Bronchial epithelial cell (primary cell): ENCODE results near the gene KIAA0232. TPM values are rescaled to one million over a fixed set of nuclear protein-coding genes. Genes with fewer than 3 reads are reported as not detected.

Experiments used
- DNase-seq: peaks from one replicate; pipeline ENCODE4 v3.0.0-alpha.2; 2010; ENCODE audit warnings: low read depth
- FAIRE-seq: peaks from 2 replicates; lab custom pipeline; 2011; peaks lifted over from hg19 to GRCh38; lab: Jason Lieb, UNC
- H3K27me3 ChIP-seq: 2 replicates; pipeline ENCODE4 v1.5.1; 2011; ENCODE audit warnings: low read length; ENCODE audit not compliant: control insufficient read depth, insufficient read depth
- H3K36me3 ChIP-seq: 2 replicates; pipeline ENCODE4 v1.5.1; 2011; ENCODE audit warnings: low read length; ENCODE audit not compliant: control insufficient read depth, insufficient read depth
- H3K4me3 ChIP-seq: 2 replicates; pipeline ENCODE4 v1.5.1; 2011; ENCODE audit warnings: mild to moderate bottlenecking, low read depth, low read length, control low read depth
- total RNA-seq: library from RNA; depleted of rRNA; stranded (reverse); fragments of >200 nt; gene quantifications from 2 replicates; pipeline ENCODE4 v1.2.1, GENCODE V29; 2014
- TF ChIP-seq, protein P1 (sequence below): IDR thresholded peaks from 2 replicates; pipeline ENCODE4 v1.5.1; 2011; ENCODE audit warnings: mild to moderate bottlenecking, moderate library complexity, low read length, control low read depth, inconsistent platforms; ENCODE audit not compliant: insufficient read depth, severe bottlenecking

Gene KIAA0232
- total RNA-seq, 1 donor from 2014 or later: 20.5 TPM

DNA sequence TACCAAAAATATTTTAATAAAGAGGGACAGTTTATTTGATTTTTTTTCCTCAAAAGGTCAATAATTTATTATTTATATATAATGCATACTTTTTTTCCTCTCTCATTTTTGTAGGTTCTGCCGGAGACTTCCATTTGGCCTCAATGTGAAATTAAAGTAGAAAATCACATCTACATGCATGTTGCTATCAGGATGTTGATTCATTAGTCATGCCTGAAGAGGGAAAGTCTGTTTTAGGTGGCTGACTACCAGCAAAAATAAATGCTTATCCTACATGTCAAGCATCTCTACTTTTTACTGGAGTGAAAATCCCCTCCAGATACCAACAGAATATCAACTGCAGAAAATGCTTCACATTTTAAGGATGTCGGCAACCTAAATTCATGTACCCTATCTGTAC, 41.5 kb downstream of the KIAA0232 start:
- no peak for DNase-seq
- TF ChIP-seq, protein P1, sequence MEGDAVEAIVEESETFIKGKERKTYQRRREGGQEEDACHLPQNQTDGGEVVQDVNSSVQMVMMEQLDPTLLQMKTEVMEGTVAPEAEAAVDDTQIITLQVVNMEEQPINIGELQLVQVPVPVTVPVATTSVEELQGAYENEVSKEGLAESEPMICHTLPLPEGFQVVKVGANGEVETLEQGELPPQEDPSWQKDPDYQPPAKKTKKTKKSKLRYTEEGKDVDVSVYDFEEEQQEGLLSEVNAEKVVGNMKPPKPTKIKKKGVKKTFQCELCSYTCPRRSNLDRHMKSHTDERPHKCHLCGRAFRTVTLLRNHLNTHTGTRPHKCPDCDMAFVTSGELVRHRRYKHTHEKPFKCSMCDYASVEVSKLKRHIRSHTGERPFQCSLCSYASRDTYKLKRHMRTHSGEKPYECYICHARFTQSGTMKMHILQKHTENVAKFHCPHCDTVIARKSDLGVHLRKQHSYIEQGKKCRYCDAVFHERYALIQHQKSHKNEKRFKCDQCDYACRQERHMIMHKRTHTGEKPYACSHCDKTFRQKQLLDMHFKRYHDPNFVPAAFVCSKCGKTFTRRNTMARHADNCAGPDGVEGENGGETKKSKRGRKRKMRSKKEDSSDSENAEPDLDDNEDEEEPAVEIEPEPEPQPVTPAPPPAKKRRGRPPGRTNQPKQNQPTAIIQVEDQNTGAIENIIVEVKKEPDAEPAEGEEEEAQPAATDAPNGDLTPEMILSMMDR: no peak
- Histone ChIP-seq H3K27me3 (no peaks in the 10 kb centered on the region), H3K4me3 (no peak overlapping the region), H3K36me3 (peaks cover 5% of the 10 kb centered on the region)
- FAIRE-seq: no peak

DNA sequence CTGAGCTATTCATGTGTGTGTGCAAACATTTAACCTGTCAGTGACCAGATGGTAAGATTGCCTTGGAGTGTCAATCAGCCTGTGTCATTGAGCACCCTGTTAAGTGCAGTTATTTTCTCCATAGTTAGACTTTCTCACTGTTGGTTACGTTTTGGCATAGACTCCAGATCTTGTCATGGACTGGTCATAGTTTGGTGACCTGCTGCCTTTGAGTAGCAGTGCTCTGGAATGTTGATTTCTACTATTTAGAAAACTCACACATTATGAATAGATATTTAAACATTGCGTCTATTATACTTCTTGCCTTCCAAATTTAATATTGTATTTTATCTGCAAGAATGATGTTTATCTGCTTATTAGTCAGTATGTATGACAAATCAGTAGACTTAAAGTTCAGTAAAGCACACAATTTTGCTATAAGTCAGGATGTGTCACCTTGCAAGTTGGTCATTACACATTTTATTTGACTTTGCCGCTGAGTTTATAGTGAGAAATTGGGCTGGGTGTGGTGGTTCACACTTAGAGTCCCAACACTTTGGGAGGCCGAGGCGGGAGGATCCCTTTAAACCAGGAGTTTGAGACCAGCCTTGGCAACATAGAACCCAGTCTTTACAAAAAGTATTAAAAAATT, 42.4 kb downstream of the KIAA0232 start:
- Histone ChIP-seq H3K4me3 (no peak overlapping the region), H3K36me3 (peaks cover 5% of the 10 kb centered on the region), H3K27me3 (no peaks in the 10 kb centered on the region)
- no peak for DNase-seq
- FAIRE-seq: no peak
- TF ChIP-seq, protein P1: no peak

DNA sequence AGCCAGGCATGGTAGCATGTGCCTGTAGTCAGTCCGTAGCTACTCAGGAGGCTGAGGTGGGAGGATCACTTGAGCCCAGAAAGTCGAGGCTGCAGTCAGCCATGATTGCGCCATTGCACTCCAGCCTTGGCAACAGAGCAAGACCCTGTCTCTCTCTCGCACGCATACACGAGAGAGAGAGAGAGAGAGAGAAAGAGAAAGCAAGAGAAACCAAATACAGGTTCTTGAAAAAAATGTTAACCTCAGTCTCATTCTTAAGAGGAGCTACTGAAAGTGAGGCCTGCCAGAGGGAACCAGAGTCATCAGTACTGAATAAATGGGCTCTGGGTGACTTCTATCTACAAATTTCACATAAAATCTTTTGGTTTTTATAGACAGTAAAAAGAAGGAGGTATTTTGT, 42.9 kb downstream of the KIAA0232 start:
- Histone ChIP-seq H3K27me3 (no peaks in the 10 kb centered on the region), H3K4me3 (no peak overlapping the region), H3K36me3 (peaks cover 5% of the 10 kb centered on the region)
- DNase-seq: no peak
- TF ChIP-seq, protein P1: no peak
- FAIRE-seq: no peak

- no peak overlapping the region for H3K4me3 ChIP-seq
- peaks cover 11% of the 10 kb centered on the region for H3K36me3 ChIP-seq
- no peak for DNase-seq
- H3K27me3 ChIP-seq: no peaks in the 10 kb centered on the region
- TF ChIP-seq, protein P1: no peak
- FAIRE-seq: no peak
These were observed 44.4 kb downstream of the KIAA0232 start for GRCh38 chr4:6826781-6827508.

DNA sequence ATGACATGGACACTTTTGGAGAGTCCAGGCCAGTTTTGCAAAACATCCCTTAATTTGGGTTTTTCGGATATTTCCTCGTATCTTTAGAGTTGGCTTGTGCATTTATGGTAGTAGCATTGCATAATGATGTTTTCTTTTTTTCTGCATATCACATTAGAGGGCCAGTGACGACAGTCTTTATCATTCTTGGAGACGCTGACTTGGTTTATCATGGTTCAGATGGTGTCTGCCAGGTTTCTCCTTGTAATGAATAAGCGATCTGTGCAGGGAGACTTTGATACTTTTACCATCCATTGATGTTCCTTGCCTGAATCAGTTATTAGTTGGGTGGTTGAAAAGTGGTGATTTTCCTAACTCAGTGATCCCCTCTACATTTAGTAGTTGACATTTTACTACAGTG, 46.6 kb downstream of the KIAA0232 start:
- TF ChIP-seq, protein P1: no peak
- Histone ChIP-seq H3K4me3 (no peak overlapping the region), H3K27me3 (no peaks in the 10 kb centered on the region), H3K36me3 (peaks cover 12% of the 10 kb centered on the region)
- no peak for DNase-seq
- no peak for FAIRE-seq
